MCF 10A (cell line): Measurements from ENCODE around the gene COL5A3. TPM values are rescaled to one million over a fixed set of nuclear protein-coding genes. Genes with fewer than 3 reads are reported as not detected.

Experiments
- BruUV-seq: library from RNA; stranded (reverse); fragments of 400-500 nt; replicated peaks from 2 replicates; lab custom pipeline; 2021; lab: Mats Ljungman, UMichigan
- CTCF ChIA-PET: fragments of 300-600 bp; sonication (Branson Sonifier 250); formaldehyde crosslinking; extraction: SDS; loops from one replicate; lab custom pipeline; 2021; ENCODE audit warnings: antibody characterized with exemption, inconsistent platforms; lab: Yijun Ruan, JAX
- POLR2A ChIA-PET: fragments of 300-600, 350-650 bp; sonication (Branson Sonifier 250); formaldehyde crosslinking; extraction: SDS; loops from one replicate; lab custom pipeline; 2020; ENCODE audit warnings: antibody characterized with exemption, inconsistent platforms; lab: Yijun Ruan, JAX
- DNase-seq: peaks from one replicate; pipeline ENCODE4 v3.0.0-alpha.2; 2018; ENCODE audit not compliant: unreplicated experiment
- H3K27ac Mint-ChIP-seq: one replicate; pipeline ENCODE4 v1.8.0; 2022; ENCODE audit warnings: mild to moderate bottlenecking, low read depth, mixed read lengths; ENCODE audit not compliant: unreplicated experiment
- H3K27me3 Mint-ChIP-seq: one replicate; pipeline ENCODE4 v1.8.0; 2022; ENCODE audit warnings: mixed read lengths; ENCODE audit not compliant: insufficient read depth, unreplicated experiment
- H3K36me3 Mint-ChIP-seq: one replicate; pipeline ENCODE4 v1.8.0; 2022; ENCODE audit warnings: mild to moderate bottlenecking, moderate library complexity, mixed read lengths; ENCODE audit not compliant: insufficient read depth, unreplicated experiment
- H3K4me1 Mint-ChIP-seq: one replicate; pipeline ENCODE4 v1.8.0; 2022; ENCODE audit warnings: mixed read lengths; ENCODE audit not compliant: insufficient read depth, unreplicated experiment
- H3K4me3 Mint-ChIP-seq: one replicate; pipeline ENCODE4 v1.8.0; 2022; ENCODE audit warnings: mild to moderate bottlenecking, moderate library complexity, mixed read lengths; ENCODE audit not compliant: unreplicated experiment
- H3K9me3 Mint-ChIP-seq: one replicate; pipeline ENCODE4 v1.8.0; 2022; ENCODE audit warnings: mixed read lengths; ENCODE audit not compliant: unreplicated experiment
- CTCF ChIP-seq: fragments of 200-600 bp; IDR thresholded peaks from one replicate; pipeline ENCODE4 v1.8.0; 2022; ENCODE audit warnings: antibody characterized with exemption, mild to moderate bottlenecking; ENCODE audit not compliant: unreplicated experiment
- intact Hi-C: fragments of 100-400 bp; cut with micrococcal nuclease; formaldehyde crosslinking; loops from 2 replicates; pipeline ENCODE4 v1.14.1; 2022
- total RNA-seq: library from RNA; stranded (reverse); gene quantifications from 2 replicates; pipeline ENCODE4 v1.2.3, GENCODE V29; 2022

COL5A3 gene
- total RNA-seq, 1 experiment from 2014 or later: 1.5 TPM

DNA sequence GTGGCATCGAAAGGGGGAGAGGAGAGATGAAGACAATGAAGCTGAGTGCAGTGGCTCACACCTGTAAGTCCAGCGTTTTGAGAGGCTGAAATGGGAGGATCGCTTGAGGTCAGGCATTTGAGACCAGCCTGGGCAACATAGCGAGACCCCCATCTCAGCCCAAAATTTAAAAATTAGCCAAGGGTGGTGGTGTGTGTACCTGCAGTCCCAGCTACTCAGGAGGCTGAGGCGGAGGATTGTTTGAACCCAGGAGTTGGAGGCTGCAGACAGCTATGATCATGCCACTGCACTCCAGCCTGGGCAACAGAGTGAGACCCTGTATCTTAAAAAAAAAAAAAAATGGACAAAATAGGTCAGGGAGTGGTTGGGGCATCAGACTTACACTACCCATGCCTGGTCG is 10.5 kb upstream of the COL5A3 start:
- no peak for TF ChIP-seq CTCF
- ChIA-PET CTCF (interaction anchor here (0.5 to 2.0 kb wide), 4 partner anchors 19 to 90 kb away, joined by 3 to 4 read pairs (median 4); no protein-coding TSS in a partner anchor), POLR2A (interaction anchor here (0.7 kb wide), 1 partner anchor 57 kb away, joined by 4 read pairs; no protein-coding TSS in a partner anchor)
- H3K4me3 Mint-ChIP-seq: no peak overlapping the region
- no peak for DNase-seq
- intact Hi-C loops: no loop called here
- H3K27ac Mint-ChIP-seq: no peak overlapping the region
- BruUV-seq: no TSS peak
- H3K4me1 Mint-ChIP-seq: no peaks in the 10 kb centered on the region
- no peaks in the 10 kb centered on the region for H3K9me3 Mint-ChIP-seq
- H3K36me3 Mint-ChIP-seq: no peaks in the 10 kb centered on the region
- H3K27me3 Mint-ChIP-seq: peaks cover 22% of the 10 kb centered on the region

DNA sequence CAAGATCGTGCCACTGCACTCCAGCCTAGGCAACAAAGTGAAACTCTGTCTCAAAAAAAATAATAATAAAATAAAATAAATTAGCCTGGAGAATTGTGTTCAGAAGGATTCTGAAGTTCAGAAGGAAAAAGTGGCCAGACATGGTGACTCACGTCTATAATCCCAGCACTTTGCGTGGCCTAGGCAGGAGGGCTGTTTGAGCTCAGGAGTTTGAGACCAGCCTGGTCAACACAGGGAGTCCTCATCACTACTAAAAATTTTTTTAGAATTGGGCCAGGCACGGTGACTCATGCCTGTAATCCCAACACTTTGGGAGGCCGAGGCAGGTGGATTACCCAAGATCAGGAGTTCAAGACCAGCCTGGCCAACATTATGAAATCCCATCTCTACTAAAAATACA is 8.9 kb upstream of the COL5A3 start:
- Mint-ChIP-seq H3K27ac (no peak overlapping the region), H3K4me1 (no peaks in the 10 kb centered on the region), H3K4me3 (no peak overlapping the region), H3K9me3 (no peaks in the 10 kb centered on the region), H3K36me3 (no peaks in the 10 kb centered on the region), H3K27me3 (peaks cover 28% of the 10 kb centered on the region)
- no TSS peak for BruUV-seq
- CTCF ChIA-PET: interaction anchor here (0.6 to 0.8 kb wide), 4 partner anchors 8 to 878 kb away, joined by 3 to 5 read pairs (median 3); no protein-coding TSS in a partner anchor
- POLR2A ChIA-PET: interaction anchor here (1.1 kb wide), 1 partner anchor 67 kb away, joined by 3 read pairs; no protein-coding TSS in a partner anchor
- DNase-seq: no peak
- intact Hi-C loops: no loop called here
- TF ChIP-seq CTCF: no peak

DNA sequence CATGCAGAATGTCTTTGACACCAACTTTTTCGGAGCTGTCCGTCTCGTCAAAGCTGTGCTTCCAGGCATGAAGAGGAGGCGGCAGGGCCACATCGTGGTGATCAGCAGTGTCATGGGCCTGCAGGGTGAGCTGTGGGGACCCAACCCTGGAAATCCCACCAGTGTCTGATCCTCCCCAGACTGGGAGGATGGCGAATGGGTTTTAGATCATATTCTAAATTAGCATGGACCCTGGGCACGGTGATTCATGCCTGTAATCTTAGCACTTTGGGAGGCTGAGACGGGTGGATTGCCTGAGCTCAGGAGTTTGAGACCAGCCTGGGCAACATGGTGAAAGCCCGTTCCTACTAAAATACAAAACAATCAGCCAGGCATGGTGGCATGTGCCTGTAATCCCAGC is 8.5 kb upstream of the COL5A3 start:
- Mint-ChIP-seq H3K27ac (no peak overlapping the region), H3K9me3 (no peaks in the 10 kb centered on the region), H3K4me1 (no peaks in the 10 kb centered on the region), H3K4me3 (no peak overlapping the region), H3K36me3 (no peaks in the 10 kb centered on the region), H3K27me3 (peaks cover 33% of the 10 kb centered on the region)
- BruUV-seq: no TSS peak
- intact Hi-C loops: no loop called here
- ChIA-PET POLR2A (interaction anchor here (1.1 kb wide), 1 partner anchor 66 kb away, joined by 3 read pairs; no protein-coding TSS in a partner anchor), CTCF (interaction anchor here (0.7 to 0.8 kb wide), 2 partner anchors 9 to 432 kb away, joined by 3 read pairs; no protein-coding TSS in a partner anchor)
- DNase-seq: no peak
- no peak for TF ChIP-seq CTCF

DNA sequence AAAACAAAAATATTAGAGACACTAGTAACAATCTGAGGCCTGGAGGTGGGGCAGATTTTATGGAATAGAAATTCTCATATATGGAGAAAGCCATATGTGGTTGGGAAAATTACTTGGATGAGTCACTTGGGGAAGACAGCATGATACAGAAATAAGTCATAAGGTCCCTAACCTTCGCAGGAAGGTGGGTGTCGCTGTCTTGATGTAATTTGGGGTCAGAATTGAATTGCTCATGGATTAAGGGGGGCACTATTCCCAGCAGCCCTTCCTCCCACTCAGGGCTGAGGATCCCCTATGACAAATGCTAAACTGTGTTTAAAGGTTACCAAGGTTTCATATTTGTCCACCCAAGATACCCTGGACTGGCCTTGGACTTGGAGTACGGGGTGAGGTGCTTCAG is 8.0 kb upstream of the COL5A3 start:
- Mint-ChIP-seq H3K4me1 (no peaks in the 10 kb centered on the region), H3K36me3 (no peaks in the 10 kb centered on the region), H3K27ac (no peak overlapping the region), H3K27me3 (peaks cover 35% of the 10 kb centered on the region), H3K9me3 (no peaks in the 10 kb centered on the region), H3K4me3 (no peak overlapping the region)
- POLR2A ChIA-PET: interaction anchor here (0.7 kb wide), 1 partner anchor 69 kb away, joined by 3 read pairs; no protein-coding TSS in a partner anchor
- CTCF ChIA-PET: interaction anchor here (0.7 to 1.8 kb wide), 3 partner anchors 87 to 118 kb away, joined by 3 to 6 read pairs (median 4); no protein-coding TSS in a partner anchor
- DNase-seq: peak; percentile 29
- intact Hi-C loops: no loop called here
- no TSS peak for BruUV-seq
- no peak for TF ChIP-seq CTCF
